Ishikawa (cell line): ENCODE results near the gene EEFSEC.

ENCODE experiments used
- CEBPB ChIP-seq: IDR thresholded peaks from 2 replicates; pipeline ENCODE4 v1.6.1; 2012
- CREB1 ChIP-seq: IDR thresholded peaks from 2 replicates; pipeline ENCODE4 v1.6.1; 2012; ENCODE audit warnings: low read depth
- EGR1 ChIP-seq: IDR thresholded peaks from 2 replicates; pipeline ENCODE4 v1.6.1; 2012
- EP300 ChIP-seq: IDR thresholded peaks from 2 replicates; pipeline ENCODE4 v1.6.1; 2012; ENCODE audit warnings: borderline replicate concordance
- FOXM1 ChIP-seq: IDR thresholded peaks from 2 replicates; pipeline ENCODE4 v1.6.1; 2012; ENCODE audit warnings: low read depth, borderline replicate concordance
- NFIC ChIP-seq: IDR thresholded peaks from 2 replicates; pipeline ENCODE4 v1.6.1; 2012
- RAD21 ChIP-seq: IDR thresholded peaks from 2 replicates; pipeline ENCODE4 v1.6.1; 2012; ENCODE audit warnings: low read depth
- TAF1 ChIP-seq: IDR thresholded peaks from 2 replicates; pipeline ENCODE4 v1.6.1; 2012; ENCODE audit warnings: low read depth, mild to moderate bottlenecking
- TCF12 ChIP-seq: IDR thresholded peaks from 2 replicates; pipeline ENCODE4 v1.6.1; 2012; ENCODE audit warnings: low read depth
- TEAD4 ChIP-seq: IDR thresholded peaks from 2 replicates; pipeline ENCODE4 v1.6.1; 2012
- YY1 ChIP-seq: IDR thresholded peaks from 2 replicates; pipeline ENCODE4 v1.6.1; 2012; ENCODE audit warnings: low read depth
- ZBTB7A ChIP-seq: IDR thresholded peaks from 2 replicates; pipeline ENCODE4 v1.6.1; 2012; ENCODE audit warnings: low read depth
- TF ChIP-seq, protein P1 (sequence below): IDR thresholded peaks from 2 replicates; pipeline ENCODE4 v1.6.1; 2012
- TF ChIP-seq, protein P2 (sequence below): IDR thresholded peaks from 2 replicates; pipeline ENCODE4 v1.6.1; 2012; ENCODE audit warnings: low read depth, mild to moderate bottlenecking
- TF ChIP-seq, protein P3 (sequence below): IDR thresholded peaks from 2 replicates; pipeline ENCODE4 v1.6.1; 2012

EEFSEC gene

DNA sequence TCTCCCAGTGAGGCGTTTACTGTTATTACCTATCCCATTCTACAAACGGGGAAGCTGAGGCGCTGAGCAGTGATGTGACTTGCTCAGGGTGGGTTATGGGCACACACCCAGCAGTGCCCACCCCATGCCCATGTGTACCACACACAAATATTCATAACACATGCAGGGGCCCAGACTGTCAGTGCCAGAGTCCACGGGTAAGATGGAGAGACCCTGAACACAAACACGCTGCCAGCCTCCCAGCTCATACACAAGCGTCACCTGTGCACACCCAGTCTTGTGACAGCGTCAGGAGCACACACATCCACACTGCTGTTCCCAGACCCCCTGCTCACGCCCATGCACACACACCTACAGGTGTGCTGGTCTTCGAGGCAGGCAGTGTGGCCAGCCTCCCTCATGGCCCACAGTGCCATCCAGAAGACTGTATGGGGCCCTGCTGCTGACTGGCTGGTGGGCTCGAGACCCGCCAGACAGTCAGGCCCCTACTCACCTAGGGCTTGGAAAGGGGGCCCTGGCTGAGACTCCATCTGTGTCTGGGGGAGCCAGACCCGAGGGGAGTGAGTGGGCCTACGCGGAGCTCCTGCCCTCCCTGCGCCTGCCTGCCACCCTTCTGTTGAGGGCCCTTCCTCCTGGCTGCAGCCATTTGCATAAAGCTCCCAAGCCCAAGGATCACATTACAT, 274.0 kb downstream of the EEFSEC start:
- no peak for TF ChIP-seq NFIC
- TF ChIP-seq CEBPB: no peak
- no peak for TF ChIP-seq TEAD4
- no peak for TF ChIP-seq ZBTB7A
- TF ChIP-seq YY1: no peak
- no peak for TF ChIP-seq RAD21
- TF ChIP-seq FOXM1: no peak
- TF ChIP-seq, protein P1, sequence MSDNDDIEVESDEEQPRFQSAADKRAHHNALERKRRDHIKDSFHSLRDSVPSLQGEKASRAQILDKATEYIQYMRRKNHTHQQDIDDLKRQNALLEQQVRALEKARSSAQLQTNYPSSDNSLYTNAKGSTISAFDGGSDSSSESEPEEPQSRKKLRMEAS: no peak
- TF ChIP-seq EP300: no peak
- no peak for TF ChIP-seq CREB1
- TF ChIP-seq, protein P2, sequence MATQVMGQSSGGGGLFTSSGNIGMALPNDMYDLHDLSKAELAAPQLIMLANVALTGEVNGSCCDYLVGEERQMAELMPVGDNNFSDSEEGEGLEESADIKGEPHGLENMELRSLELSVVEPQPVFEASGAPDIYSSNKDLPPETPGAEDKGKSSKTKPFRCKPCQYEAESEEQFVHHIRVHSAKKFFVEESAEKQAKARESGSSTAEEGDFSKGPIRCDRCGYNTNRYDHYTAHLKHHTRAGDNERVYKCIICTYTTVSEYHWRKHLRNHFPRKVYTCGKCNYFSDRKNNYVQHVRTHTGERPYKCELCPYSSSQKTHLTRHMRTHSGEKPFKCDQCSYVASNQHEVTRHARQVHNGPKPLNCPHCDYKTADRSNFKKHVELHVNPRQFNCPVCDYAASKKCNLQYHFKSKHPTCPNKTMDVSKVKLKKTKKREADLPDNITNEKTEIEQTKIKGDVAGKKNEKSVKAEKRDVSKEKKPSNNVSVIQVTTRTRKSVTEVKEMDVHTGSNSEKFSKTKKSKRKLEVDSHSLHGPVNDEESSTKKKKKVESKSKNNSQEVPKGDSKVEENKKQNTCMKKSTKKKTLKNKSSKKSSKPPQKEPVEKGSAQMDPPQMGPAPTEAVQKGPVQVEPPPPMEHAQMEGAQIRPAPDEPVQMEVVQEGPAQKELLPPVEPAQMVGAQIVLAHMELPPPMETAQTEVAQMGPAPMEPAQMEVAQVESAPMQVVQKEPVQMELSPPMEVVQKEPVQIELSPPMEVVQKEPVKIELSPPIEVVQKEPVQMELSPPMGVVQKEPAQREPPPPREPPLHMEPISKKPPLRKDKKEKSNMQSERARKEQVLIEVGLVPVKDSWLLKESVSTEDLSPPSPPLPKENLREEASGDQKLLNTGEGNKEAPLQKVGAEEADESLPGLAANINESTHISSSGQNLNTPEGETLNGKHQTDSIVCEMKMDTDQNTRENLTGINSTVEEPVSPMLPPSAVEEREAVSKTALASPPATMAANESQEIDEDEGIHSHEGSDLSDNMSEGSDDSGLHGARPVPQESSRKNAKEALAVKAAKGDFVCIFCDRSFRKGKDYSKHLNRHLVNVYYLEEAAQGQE: no peak
- no peak for TF ChIP-seq EGR1
- no peak for TF ChIP-seq TCF12

DNA sequence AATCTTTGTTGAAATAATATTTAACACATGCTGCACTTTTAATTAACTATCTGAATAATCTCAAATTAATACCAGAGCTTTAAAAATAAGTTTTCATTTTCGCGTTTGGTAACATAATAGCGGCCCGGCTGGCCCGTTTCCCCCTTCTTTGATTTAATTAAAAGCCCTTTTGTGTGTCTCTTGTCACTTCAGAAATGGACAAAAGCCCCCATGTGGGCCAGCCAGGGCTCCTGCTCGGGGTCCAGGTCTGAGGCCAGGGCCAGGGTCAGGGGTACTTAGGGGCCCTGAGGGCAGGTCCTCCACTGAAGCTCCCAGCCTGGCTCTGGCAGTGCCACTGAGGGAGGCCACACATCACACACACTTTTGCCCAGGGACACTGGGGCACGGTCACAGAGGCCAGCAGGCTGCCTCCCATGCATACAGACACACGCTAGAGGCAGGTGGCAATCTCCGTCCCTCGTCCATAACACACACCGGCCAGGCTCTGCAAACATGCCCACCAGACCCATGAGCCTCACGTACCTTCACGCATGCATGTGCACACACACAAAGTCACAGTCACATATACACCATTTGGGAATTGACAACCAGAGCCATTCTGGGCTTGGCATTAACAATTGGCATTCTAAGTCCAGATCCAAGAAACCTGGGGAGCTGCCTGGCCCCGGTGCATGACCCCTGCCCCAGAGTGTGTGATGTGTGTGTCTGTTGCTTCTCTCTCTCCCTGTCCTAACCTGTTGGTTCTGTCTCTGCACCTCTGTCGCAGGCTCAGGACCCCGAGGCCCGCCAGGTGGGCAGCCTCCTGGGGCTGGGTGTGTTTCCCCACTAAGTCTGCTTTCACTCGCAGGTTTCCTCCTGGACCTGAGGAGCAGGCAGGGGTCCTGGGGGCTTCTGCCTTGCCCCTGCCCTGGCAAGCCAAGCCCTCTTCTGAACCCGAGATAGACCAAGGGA, 274.9 kb downstream of the EEFSEC start:
- no peak for TF ChIP-seq EP300
- TF ChIP-seq TAF1: no peak
- TF ChIP-seq, protein P3, sequence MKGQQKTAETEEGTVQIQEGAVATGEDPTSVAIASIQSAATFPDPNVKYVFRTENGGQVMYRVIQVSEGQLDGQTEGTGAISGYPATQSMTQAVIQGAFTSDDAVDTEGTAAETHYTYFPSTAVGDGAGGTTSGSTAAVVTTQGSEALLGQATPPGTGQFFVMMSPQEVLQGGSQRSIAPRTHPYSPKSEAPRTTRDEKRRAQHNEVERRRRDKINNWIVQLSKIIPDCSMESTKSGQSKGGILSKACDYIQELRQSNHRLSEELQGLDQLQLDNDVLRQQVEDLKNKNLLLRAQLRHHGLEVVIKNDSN: no peak
- no peak for TF ChIP-seq RAD21
- TF ChIP-seq TEAD4: no peak
- TF ChIP-seq ZBTB7A: no peak
- no peak for TF ChIP-seq TCF12
- TF ChIP-seq, protein P1: no peak
- no peak for TF ChIP-seq NFIC
- TF ChIP-seq CEBPB: no peak
- no peak for TF ChIP-seq CREB1
- no peak for TF ChIP-seq YY1
- no peak for TF ChIP-seq EGR1
- TF ChIP-seq FOXM1: no peak
- TF ChIP-seq, protein P2: no peak

DNA sequence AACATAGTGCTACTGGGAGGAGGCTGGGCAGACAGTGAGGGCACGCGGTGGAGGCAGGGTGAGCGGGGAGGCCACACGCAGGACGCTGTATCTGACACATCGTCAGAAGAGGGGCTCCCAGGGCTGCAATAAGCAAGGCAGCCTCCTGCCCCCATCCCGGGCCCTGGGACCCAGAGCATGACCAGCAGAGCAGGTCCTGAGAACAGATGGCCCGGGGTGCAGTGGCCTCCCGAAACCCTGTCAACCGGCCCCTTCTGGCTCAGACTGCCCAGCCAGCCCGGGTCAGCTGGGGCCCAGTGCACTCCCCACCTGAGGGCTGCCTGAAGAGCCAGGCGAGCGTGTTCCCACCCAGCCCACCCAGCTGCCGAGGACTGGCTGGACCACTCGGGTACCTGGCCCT, 276.0 kb downstream of the EEFSEC start:
- TF ChIP-seq TAF1 (no peak), NFIC (no peak), EP300 (no peak), TCF12 (no peak), ZBTB7A (no peak), YY1 (no peak), CEBPB (no peak), FOXM1 (no peak), EGR1 (no peak), RAD21 (no peak), CREB1 (no peak), TEAD4 (no peak)
- TF ChIP-seq, protein P3: no peak
- TF ChIP-seq, protein P2: no peak
- TF ChIP-seq, protein P1: no peak
